BE2C (cell line): ENCODE results near the gene CEACAM19.
"Not testable (repeated sequence)": the region's sequence is repeated elsewhere in the genome, so short reads cannot be mapped to it uniquely, and the experiment has no call there.

Experiments used
- DNase-seq: peaks from one replicate; pipeline ENCODE4 v3.0.0-alpha.2; 2020
- H3K27me3 ChIP-seq: fragments of 250-450 bp; sonication (Bioruptor Pico); 2 replicates; pipeline ENCODE4 v1.5.1; 2020; ENCODE audit warnings: mild to moderate bottlenecking
- H3K36me3 ChIP-seq: fragments of 250-450 bp; sonication (Bioruptor Pico); 2 replicates; pipeline ENCODE4 v1.5.1; 2020; ENCODE audit warnings: mild to moderate bottlenecking
- H3K4me1 ChIP-seq: fragments of 250-450 bp; sonication (Bioruptor Pico); 2 replicates; pipeline ENCODE4 v1.5.1; 2020
- H3K4me3 ChIP-seq: 2 replicates; pipeline ENCODE4 v1.5.1; 2011; ENCODE audit warnings: low read depth, low read length
- H3K9me3 ChIP-seq: fragments of 250-450 bp; sonication (Bioruptor Pico); 2 replicates; pipeline ENCODE4 v1.5.1; 2020
- TF ChIP-seq, protein P1 (sequence below): IDR thresholded peaks from 2 replicates; pipeline ENCODE4 v1.5.1; 2012; ENCODE audit warnings: mild to moderate bottlenecking, low read depth, low read length

CEACAM19 gene

DNA sequence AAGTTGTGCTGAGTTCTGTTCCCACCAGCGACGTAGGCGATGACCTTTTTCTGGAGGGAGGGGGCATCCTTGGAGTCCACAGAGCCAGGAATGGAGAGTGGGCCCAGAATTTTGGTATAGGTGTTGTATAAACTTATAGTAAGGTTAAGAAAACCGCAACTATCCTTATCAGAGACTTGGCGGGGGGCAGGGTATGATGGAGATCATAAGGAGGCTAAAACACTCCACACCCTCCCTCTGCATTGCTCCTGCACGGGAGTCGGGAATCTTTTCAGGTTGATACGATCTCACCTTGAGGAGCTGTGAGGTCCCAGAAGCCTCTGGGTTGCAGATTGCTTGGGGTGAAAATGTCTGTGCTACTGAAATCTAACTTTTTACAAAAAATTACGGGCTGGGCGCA is 6.3 kb upstream of the CEACAM19 start:
- H3K9me3 ChIP-seq = no peaks in the 10 kb centered on the region
- peaks cover 35% of the 10 kb centered on the region for H3K36me3 ChIP-seq
- TF ChIP-seq, protein P1, sequence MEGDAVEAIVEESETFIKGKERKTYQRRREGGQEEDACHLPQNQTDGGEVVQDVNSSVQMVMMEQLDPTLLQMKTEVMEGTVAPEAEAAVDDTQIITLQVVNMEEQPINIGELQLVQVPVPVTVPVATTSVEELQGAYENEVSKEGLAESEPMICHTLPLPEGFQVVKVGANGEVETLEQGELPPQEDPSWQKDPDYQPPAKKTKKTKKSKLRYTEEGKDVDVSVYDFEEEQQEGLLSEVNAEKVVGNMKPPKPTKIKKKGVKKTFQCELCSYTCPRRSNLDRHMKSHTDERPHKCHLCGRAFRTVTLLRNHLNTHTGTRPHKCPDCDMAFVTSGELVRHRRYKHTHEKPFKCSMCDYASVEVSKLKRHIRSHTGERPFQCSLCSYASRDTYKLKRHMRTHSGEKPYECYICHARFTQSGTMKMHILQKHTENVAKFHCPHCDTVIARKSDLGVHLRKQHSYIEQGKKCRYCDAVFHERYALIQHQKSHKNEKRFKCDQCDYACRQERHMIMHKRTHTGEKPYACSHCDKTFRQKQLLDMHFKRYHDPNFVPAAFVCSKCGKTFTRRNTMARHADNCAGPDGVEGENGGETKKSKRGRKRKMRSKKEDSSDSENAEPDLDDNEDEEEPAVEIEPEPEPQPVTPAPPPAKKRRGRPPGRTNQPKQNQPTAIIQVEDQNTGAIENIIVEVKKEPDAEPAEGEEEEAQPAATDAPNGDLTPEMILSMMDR = no peak
- H3K27me3 ChIP-seq = no peaks in the 10 kb centered on the region
- no peak for DNase-seq
- no peak overlapping the region for H3K4me3 ChIP-seq
- no peaks in the 10 kb centered on the region for H3K4me1 ChIP-seq

DNA sequence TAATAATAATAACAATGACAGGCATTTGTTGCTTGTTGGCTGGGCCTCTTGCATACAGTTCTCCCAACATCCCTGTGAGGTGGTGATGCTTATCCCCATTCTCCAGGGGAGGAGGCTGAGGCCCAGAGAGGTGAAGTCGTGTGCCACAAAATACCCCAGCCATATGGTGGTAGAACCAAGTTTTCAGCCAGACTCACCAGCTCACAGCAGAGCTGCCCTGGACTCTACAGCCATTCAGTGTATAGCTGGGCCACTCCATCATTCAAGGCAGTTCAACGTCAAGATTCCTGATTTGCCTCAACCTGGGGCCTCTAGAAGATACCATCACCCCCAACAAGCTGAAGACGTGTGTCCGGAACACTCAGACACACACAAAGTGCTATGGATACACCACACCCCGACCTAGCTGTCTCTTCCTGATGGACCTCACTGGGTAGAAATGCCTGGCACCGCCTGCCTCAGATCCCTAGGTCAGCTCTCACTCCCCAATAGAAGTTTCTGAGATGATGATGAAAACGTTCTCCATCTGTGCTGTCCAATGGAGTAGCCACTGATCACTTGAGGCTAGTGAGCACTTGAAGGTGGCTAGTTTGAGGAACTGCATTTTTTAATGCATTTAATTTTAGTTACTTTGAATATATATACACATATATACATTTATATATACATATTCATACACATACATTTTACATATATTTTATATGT is 4.3 kb upstream of the CEACAM19 start:
- H3K9me3 ChIP-seq = no peaks in the 10 kb centered on the region
- peaks cover 14% of the 10 kb centered on the region for H3K36me3 ChIP-seq
- H3K27me3 ChIP-seq = no peaks in the 10 kb centered on the region
- TF ChIP-seq, protein P1 = no peak
- H3K4me1 ChIP-seq = no peaks in the 10 kb centered on the region
- H3K4me3 ChIP-seq = no peak overlapping the region
- no peak for DNase-seq

DNA sequence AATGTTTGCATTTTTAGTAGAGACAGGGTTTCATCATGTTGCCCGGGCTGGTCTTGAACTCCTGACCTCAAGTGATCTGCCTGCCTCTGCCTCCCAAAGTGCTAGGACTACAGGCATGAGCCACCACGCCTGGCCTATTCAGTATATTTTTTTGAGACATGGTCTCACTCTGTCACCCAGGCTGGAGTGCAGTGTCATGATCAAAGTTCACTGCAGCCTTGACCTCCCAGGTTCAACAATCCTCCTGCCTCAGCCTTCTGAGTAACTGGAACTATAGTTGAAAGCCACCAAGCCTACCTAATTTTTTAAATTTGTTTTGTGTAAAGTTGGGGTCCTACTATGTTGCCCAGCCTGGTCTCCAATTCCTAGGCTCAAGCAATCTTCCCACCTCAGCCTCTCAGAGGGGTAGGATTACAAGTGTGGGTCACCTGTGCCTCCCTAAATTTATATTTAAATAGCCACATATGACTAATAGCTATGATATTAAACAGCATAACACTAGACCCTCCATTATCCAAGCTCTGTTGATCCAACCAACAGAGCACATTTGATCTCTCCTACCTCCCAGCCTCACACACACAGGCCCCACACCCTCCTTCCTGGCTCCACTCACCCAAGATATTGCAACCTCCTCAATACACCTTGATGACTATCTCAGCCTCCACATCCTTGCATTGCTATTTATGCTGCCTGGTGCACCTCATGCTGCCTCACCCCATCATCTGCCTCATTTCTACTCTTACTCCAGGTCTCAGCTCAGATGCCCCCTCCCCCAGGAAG is 2.1 kb upstream of the CEACAM19 start:
- no peaks in the 10 kb centered on the region for H3K27me3 ChIP-seq
- no peaks in the 10 kb centered on the region for H3K36me3 ChIP-seq
- no peak for DNase-seq
- TF ChIP-seq, protein P1 = no peak
- H3K4me1 ChIP-seq = no peaks in the 10 kb centered on the region
- H3K9me3 ChIP-seq = no peaks in the 10 kb centered on the region
- H3K4me3 ChIP-seq = no peak overlapping the region

DNA sequence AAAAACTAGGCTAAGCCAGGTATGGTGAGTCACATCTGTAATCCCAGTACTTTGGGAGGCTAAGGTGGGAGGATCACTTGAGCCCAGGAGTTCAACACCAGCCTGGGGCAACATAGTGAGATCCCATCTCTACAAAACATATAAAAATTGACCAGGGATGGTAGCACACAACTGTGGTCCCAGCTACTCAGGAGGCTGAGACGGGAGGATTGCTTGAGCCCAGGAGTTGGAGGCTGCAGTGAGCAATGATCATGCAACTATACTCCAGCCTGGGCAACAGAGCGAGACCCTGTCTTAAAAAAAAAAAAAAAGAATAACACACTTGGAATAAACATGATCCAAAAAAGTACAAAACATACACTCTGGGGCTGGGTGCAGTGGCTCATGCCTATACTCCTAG is 1.3 kb upstream of the CEACAM19 start:
- not testable (repeated sequence) for H3K27me3 ChIP-seq, H3K36me3 ChIP-seq, H3K4me1 ChIP-seq, H3K9me3 ChIP-seq, DNase-seq, H3K4me3 ChIP-seq

DNA sequence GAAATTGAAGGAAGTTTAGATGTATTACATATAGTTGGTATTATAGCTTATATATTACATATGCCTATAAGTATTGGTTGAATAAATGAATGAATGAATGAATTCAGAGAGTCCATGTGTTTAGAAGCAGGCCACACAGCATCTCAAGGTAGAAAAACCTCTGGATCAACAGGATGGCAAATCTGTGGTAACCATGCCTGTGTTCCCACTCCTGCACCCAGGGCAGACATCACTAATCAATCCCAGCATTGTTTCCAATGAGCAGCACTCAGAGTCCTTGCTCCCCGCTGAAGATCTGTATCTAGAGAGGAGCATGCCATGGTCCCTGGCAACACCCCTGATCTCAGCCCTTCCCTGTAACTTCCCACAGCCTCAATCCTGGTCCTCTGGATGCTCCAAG is 944 bp downstream of the CEACAM19 start:
- H3K9me3 ChIP-seq = no peaks in the 10 kb centered on the region
- no peak for DNase-seq
- no peaks in the 10 kb centered on the region for H3K27me3 ChIP-seq
- no peaks in the 10 kb centered on the region for H3K36me3 ChIP-seq
- TF ChIP-seq, protein P1 = no peak
- H3K4me3 ChIP-seq = no peak overlapping the region
- H3K4me1 ChIP-seq = no peaks in the 10 kb centered on the region

DNA sequence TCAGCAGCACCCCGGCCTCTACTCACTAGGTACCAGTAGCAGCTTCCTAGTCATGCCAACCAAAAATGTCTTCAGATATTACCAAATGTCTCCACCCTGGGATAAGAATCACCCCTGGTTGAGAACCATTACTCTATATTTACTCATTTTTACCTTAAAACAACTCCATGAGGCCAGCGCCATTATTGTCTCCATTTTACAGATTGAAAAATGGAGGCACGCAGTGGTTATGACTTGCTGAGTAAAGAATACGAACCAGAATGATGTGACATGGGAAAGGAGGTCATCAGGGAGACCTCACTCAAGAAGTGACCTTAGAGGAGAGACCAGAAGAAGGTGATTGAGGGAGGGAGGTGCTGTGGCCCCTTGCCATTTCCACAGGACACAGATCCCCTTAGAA is 2.2 kb downstream of the CEACAM19 start:
- no peak overlapping the region for H3K4me3 ChIP-seq
- no peaks in the 10 kb centered on the region for H3K4me1 ChIP-seq
- TF ChIP-seq, protein P1 = no peak
- no peaks in the 10 kb centered on the region for H3K36me3 ChIP-seq
- DNase-seq = no peak
- no peaks in the 10 kb centered on the region for H3K9me3 ChIP-seq
- H3K27me3 ChIP-seq = no peaks in the 10 kb centered on the region
